ENCODE data around the gene FBXL19. TPM values are rescaled to one million over a fixed set of nuclear protein-coding genes. Genes with fewer than 3 reads are reported as not detected.

The FBXL19 gene
- total and polyA plus RNA-seq, 2 of the 13 experiments (the other 11 are each of a cell fraction or from before 2014, with no cell fraction given) = 6.0 to 13.7 TPM

DNA sequence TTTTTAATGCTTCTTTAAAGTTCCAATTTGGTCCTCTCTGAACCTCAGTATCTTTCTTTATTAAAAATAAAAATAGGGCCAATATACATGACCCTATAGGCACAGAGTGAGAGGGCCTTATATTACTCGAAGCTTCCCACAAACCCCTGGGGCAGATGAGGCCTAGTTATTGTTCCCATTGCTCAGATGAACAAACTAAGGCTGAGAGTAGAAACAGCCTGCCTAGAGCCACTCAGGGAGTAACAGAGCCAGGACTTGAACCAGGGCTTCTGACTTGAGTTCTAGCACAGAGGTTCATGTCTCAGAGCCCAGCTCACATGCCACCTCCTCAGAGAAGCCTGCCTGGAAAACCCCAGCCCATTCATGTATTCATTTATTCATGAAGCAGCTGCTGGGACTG lies 37.2 kb upstream of the FBXL19 start:
- H3K4me2 ChIP-seq (ENCODE audit: low read depth, low read length) = no peak overlapping the region
- H4K20me1 ChIP-seq (ENCODE audit: insufficient read depth, low read length) = no peaks in the 10 kb centered on the region
- intact Hi-C loops (cut with micrococcal nuclease; ENCODE audit: unreplicated experiment) = no loop called here
- ChIA-PET CTCF (ENCODE audit: low intra/inter-chr PET ratio, low total read pairs) (no interaction called here), POLR2A (interaction anchor here (1.2 to 1.6 kb wide), 2 partner anchors 9 to 10 kb away, joined by 3 read pairs; partner anchors contain the start of gene CTF1)
- H3K9me3 ChIP-seq (ENCODE audit: low read length) = no peaks in the 10 kb centered on the region
- H3K27me3 ChIP-seq (ENCODE audit: control insufficient read depth in 1 of 2, insufficient read depth in 2 of 2, low read length in 2 of 2) = no peaks in the 10 kb centered on the region
- no peak for FAIRE-seq
- H3K4me3 ChIP-seq (replicated peaks in 1 of 3; ENCODE audit: insufficient read depth in 1 of 3, low read depth in 2 of 3, low read length in 3 of 3) = no peak overlapping the region
- peaks cover 8 to 14% of the 10 kb centered on the region in 2 experiments for H3K36me3 ChIP-seq (replicated peaks in 1 of 2; ENCODE audit: control insufficient read depth in 1 of 2, insufficient read depth in 2 of 2, low read length in 2 of 2)
- H3K79me2 ChIP-seq (ENCODE audit: insufficient read depth, low read length) = no peaks in the 10 kb centered on the region
- no peak overlapping the region for H2AFZ ChIP-seq (ENCODE audit: low read length)
- in situ Hi-C loops (cut with HindIII; ENCODE audit: extremely low pct_ligation_motif_present, low pct_unique_long_range_greater_than_20kb) = no loop called here
- no peak for ATAC-seq
- WGBS (ENCODE audit: low lambda C conversion rate) = 96% methylated on average over 1 of the region's 1 CpG
- no peak for TF ChIP-seq FOXO1 (CRISPR knock-in tag; IDR thresholded peaks at IDR 0.05)
- TF ChIP-seq, protein P1, sequence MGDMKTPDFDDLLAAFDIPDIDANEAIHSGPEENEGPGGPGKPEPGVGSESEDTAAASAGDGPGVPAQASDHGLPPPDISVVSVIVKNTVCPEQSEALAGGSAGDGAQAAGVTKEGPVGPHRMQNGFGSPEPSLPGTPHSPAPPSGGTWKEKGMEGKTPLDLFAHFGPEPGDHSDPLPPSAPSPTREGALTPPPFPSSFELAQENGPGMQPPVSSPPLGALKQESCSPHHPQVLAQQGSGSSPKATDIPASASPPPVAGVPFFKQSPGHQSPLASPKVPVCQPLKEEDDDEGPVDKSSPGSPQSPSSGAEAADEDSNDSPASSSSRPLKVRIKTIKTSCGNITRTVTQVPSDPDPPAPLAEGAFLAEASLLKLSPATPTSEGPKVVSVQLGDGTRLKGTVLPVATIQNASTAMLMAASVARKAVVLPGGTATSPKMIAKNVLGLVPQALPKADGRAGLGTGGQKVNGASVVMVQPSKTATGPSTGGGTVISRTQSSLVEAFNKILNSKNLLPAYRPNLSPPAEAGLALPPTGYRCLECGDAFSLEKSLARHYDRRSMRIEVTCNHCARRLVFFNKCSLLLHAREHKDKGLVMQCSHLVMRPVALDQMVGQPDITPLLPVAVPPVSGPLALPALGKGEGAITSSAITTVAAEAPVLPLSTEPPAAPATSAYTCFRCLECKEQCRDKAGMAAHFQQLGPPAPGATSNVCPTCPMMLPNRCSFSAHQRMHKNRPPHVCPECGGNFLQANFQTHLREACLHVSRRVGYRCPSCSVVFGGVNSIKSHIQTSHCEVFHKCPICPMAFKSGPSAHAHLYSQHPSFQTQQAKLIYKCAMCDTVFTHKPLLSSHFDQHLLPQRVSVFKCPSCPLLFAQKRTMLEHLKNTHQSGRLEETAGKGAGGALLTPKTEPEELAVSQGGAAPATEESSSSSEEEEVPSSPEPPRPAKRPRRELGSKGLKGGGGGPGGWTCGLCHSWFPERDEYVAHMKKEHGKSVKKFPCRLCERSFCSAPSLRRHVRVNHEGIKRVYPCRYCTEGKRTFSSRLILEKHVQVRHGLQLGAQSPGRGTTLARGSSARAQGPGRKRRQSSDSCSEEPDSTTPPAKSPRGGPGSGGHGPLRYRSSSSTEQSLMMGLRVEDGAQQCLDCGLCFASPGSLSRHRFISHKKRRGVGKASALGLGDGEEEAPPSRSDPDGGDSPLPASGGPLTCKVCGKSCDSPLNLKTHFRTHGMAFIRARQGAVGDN (CRISPR knock-in tag; IDR thresholded peaks at IDR 0.05) = no peak
- peak; percentile 88 for TF ChIP-seq ZNF629 (CRISPR knock-in tag; conservative IDR thresholded peaks at IDR 0.05)
- TF ChIP-seq BRD4 (CRISPR knock-in tag; IDR thresholded peaks at IDR 0.05) = no peak
- no peak overlapping the region for H3K9ac ChIP-seq (ENCODE audit: insufficient read depth, low read depth, low read length)
- H3K27ac ChIP-seq (ENCODE audit: extremely low read length, insufficient read depth, low read length) = no peak overlapping the region
- no peak for DNase-seq (ENCODE audit: low spot score)
- no TSS peak for BruUV-seq (replicated peaks)
- peaks cover 16% of the 10 kb centered on the region for H3K4me1 ChIP-seq (ENCODE audit: insufficient read depth, low read length)

DNA sequence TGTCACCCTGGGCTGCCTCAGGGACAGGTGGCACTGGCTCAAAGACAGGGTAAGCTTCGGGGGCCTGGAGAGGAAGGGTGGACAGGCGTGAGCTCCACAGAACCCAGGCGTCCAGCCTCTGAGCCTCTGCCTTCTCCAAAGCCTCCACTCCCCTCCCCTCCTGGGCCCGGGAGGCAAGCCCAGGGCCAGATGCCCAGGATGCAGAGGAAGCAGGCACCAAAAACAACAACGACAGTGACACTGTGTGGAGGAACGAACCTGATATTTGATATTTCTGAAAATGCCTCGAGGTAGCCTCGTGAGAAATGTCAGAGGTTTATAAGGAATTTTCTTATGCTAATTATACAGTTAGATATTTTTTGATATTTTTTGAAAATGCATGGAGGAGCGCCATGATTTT lies 35.4 kb upstream of the FBXL19 start:
- Histone ChIP-seq H3K27ac (ENCODE audit: extremely low read length, insufficient read depth, low read length) (no peak overlapping the region), H3K79me2 (ENCODE audit: insufficient read depth, low read length) (peaks cover 2% of the 10 kb centered on the region), H3K4me2 (ENCODE audit: low read depth, low read length) (no peak overlapping the region), H3K4me3 (replicated peaks in 1 of 3; ENCODE audit: insufficient read depth in 1 of 3, low read depth in 2 of 3, low read length in 3 of 3) (no peak overlapping the region), H3K36me3 (replicated peaks in 1 of 2; ENCODE audit: control insufficient read depth in 1 of 2, insufficient read depth in 2 of 2, low read length in 2 of 2) (peaks cover 6 to 14% of the 10 kb centered on the region in 2 experiments), H4K20me1 (ENCODE audit: insufficient read depth, low read length) (no peaks in the 10 kb centered on the region), H2AFZ (ENCODE audit: low read length) (no peak overlapping the region), H3K4me1 (ENCODE audit: insufficient read depth, low read length) (peaks cover 10% of the 10 kb centered on the region), H3K9ac (ENCODE audit: insufficient read depth, low read depth, low read length) (no peak overlapping the region), H3K27me3 (ENCODE audit: control insufficient read depth in 1 of 2, insufficient read depth in 2 of 2, low read length in 2 of 2) (no peaks in the 10 kb centered on the region), H3K9me3 (ENCODE audit: low read length) (no peaks in the 10 kb centered on the region)
- WGBS (ENCODE audit: low lambda C conversion rate) = 96% methylated on average over 7 of the region's 9 CpGs
- in situ Hi-C loops (cut with HindIII; ENCODE audit: extremely low pct_ligation_motif_present, low pct_unique_long_range_greater_than_20kb) = no loop called here
- BruUV-seq (replicated peaks) = no TSS peak
- TF ChIP-seq GTF2F1 (IDR thresholded peaks at IDR 0.05; ENCODE audit: low read length) (no peak), ZUFSP (CRISPR knock-in tag; IDR thresholded peaks at IDR 0.05; ENCODE audit: borderline replicate concordance) (no peak), XRCC5 (optimal IDR thresholded peaks at IDR 0.05; ENCODE audit: low read length) (no peak), AGO2 (optimal IDR thresholded peaks at IDR 0.05; ENCODE audit: low read depth, low read length) (peak; percentile 59), REXO4 (CRISPR knock-in tag; IDR thresholded peaks at IDR 0.05; ENCODE audit: borderline replicate concordance) (no peak)
- intact Hi-C loops (cut with micrococcal nuclease; ENCODE audit: unreplicated experiment) = no loop called here
- DNase-seq (ENCODE audit: low spot score) = no peak
- FAIRE-seq = no peak
- ATAC-seq = no peak
- POLR2A ChIA-PET = interaction anchor here (0.6 to 1.1 kb wide), 2 partner anchors 12 to 156 kb away, joined by 3 to 4 read pairs; no protein-coding TSS in a partner anchor
- CTCF ChIA-PET (ENCODE audit: low intra/inter-chr PET ratio, low total read pairs) = no interaction called here

Measured in HepG2 (cell line).